ENCODE data around the gene AFAP1. TPM values are rescaled to one million over a fixed set of nuclear protein-coding genes. Genes with fewer than 3 reads are reported as not detected.

AFAP1 gene
- total RNA-seq, 2 experiments from 2014 or later: not detected

- no peak for TF ChIP-seq EZH2phosphoT487 (IDR thresholded peaks at IDR 0.05; ENCODE audit: borderline replicate concordance, low read depth, low read length)
- TF ChIP-seq CTCF (conservative IDR thresholded peaks at IDR 0.05; ENCODE audit: low read length): no peak
- CTCF ChIA-PET (ENCODE audit: unreplicated experiment): interaction anchor here (0.6 kb wide), 1 partner anchor 849 kb away, joined by 3 read pairs; no protein-coding TSS in a partner anchor
Observed at GRCh38 chr4:7805533-7806337, 133.9 kb downstream of the AFAP1 start.

GRCh38 chr4:7804756-7805385, 134.8 kb downstream of the AFAP1 start:
- DNase-seq (ENCODE audit: low spot score): no peak

More at GRCh38 chr4:7805533-7806337, 133.9 kb downstream of the AFAP1 start:
- Histone ChIP-seq H3K4me2 (ENCODE audit: low read length) (no peak overlapping the region), H3K4me3 (ENCODE audit: low read depth, low read length, poor library complexity, severe bottlenecking) (no peak overlapping the region), H2AFZ (ENCODE audit: low read length) (no peak overlapping the region), H3K79me2 (ENCODE audit: insufficient read depth, low read depth, low read length) (no peaks in the 10 kb centered on the region), H3K4me1 (ENCODE audit: insufficient read depth, low read length, poor library complexity, severe bottlenecking) (no peaks in the 10 kb centered on the region), H3K36me3 (ENCODE audit: insufficient read depth, low read length) (no peaks in the 10 kb centered on the region), H3K27ac (ENCODE audit: low read depth, low read length, poor library complexity, severe bottlenecking) (no peak overlapping the region), H3K9me3 (ENCODE audit: low read length) (no peaks in the 10 kb centered on the region), H3K9me2 (ENCODE audit: insufficient read depth, low read length) (no peaks in the 10 kb centered on the region), H4K20me1 (ENCODE audit: insufficient read depth, low read length) (no peaks in the 10 kb centered on the region)
- POLR2A ChIA-PET: no interaction called here
- intact Hi-C loops (cut with micrococcal nuclease; ENCODE audit: unreplicated experiment): no loop called here
- no TSS peak for BruUV-seq (replicated peaks)
- DNase-seq (ENCODE audit: low spot score): no peak

More at GRCh38 chr4:7804756-7805385, 134.8 kb downstream of the AFAP1 start:
- intact Hi-C loops (cut with micrococcal nuclease; ENCODE audit: unreplicated experiment): loop anchor here (1.0 to 5.0 kb wide), 2 partner anchors 182 to 387 kb away; no protein-coding TSS in a partner anchor
- POLR2A ChIA-PET: no interaction called here
- Histone ChIP-seq H3K4me3 (ENCODE audit: low read depth, low read length, poor library complexity, severe bottlenecking) (no peak overlapping the region), H3K36me3 (ENCODE audit: insufficient read depth, low read length) (no peaks in the 10 kb centered on the region), H3K9me3 (ENCODE audit: low read length) (no peaks in the 10 kb centered on the region), H3K4me2 (ENCODE audit: low read length) (no peak overlapping the region), H2AFZ (ENCODE audit: low read length) (no peak overlapping the region), H3K4me1 (ENCODE audit: insufficient read depth, low read length, poor library complexity, severe bottlenecking) (no peaks in the 10 kb centered on the region), H3K27ac (ENCODE audit: low read depth, low read length, poor library complexity, severe bottlenecking) (no peak overlapping the region), H4K20me1 (ENCODE audit: insufficient read depth, low read length) (no peaks in the 10 kb centered on the region), H3K9me2 (ENCODE audit: insufficient read depth, low read length) (no peaks in the 10 kb centered on the region), H3K79me2 (ENCODE audit: insufficient read depth, low read depth, low read length) (no peaks in the 10 kb centered on the region)
- TF ChIP-seq CTCF (conservative IDR thresholded peaks at IDR 0.05; ENCODE audit: low read length): no peak
- no peak for TF ChIP-seq EZH2phosphoT487 (IDR thresholded peaks at IDR 0.05; ENCODE audit: borderline replicate concordance, low read depth, low read length)
- CTCF ChIA-PET (ENCODE audit: unreplicated experiment): interaction anchor here (0.5 to 0.6 kb wide), 3 partner anchors 185 to 987 kb away, joined by 3 read pairs; no protein-coding TSS in a partner anchor
- no TSS peak for BruUV-seq (replicated peaks)
